Neural cell (in vitro differentiated cells): ENCODE data around the gene GASK1A. TPM values are rescaled to one million over a fixed set of nuclear protein-coding genes. Genes with fewer than 3 reads are reported as not detected.
A peak's percentile ranks its signal among the peaks of the same experiment; 100 is the strongest.

ENCODE experiments used
- H2AFZ ChIP-seq: fragments of 200-600, 300-800 bp; sonication (generic), shearing (Covaris generic); 2 replicates; pipeline ENCODE4 v1.6.0; 2014; ENCODE audit warnings: low read depth, mild to moderate bottlenecking, antibody characterized with exemption, low read length, moderate library complexity
- H3F3A ChIP-seq: fragments of 200-600 bp; shearing (Covaris generic); 2 replicates; pipeline ENCODE4 v1.6.1; 2016; ENCODE audit warnings: mild to moderate bottlenecking, moderate library complexity, mixed read lengths, antibody characterized with exemption, low read length; ENCODE audit not compliant: insufficient read depth, poor library complexity, severe bottlenecking
- H3K27ac ChIP-seq: fragments of 200-600, 300-800 bp; sonication (generic), shearing (Covaris generic); 2 replicates; pipeline ENCODE4 v1.5.1; 2014; ENCODE audit warnings: mild to moderate bottlenecking, low read length, moderate library complexity
- H3K27me3 ChIP-seq: fragments of 300-800, 200-600 bp; sonication (generic), shearing (Covaris generic); 2 replicates; pipeline ENCODE4 v1.6.0; 2014; ENCODE audit warnings: mild to moderate bottlenecking, low read depth, low read length, moderate library complexity; ENCODE audit not compliant: insufficient read depth
- H3K36me3 ChIP-seq: fragments of 300-800, 200-600 bp; sonication (generic), shearing (Covaris generic); 2 replicates; pipeline ENCODE4 v1.5.1; 2014; ENCODE audit warnings: mild to moderate bottlenecking, antibody characterized with exemption, low read length, moderate library complexity; ENCODE audit not compliant: insufficient read depth
- H3K4me2 ChIP-seq: fragments of 300-800, 200-600 bp; sonication (generic), shearing (Covaris generic); 2 replicates; pipeline ENCODE4 v1.6.0; 2014; ENCODE audit warnings: mild to moderate bottlenecking, low read length
- H3K4me3 ChIP-seq: fragments of 300-800, 200-600 bp; sonication (generic), shearing (Covaris generic); 2 replicates; pipeline ENCODE4 v1.5.1; 2014; ENCODE audit warnings: mild to moderate bottlenecking, low read length, moderate library complexity
- H3K79me2 ChIP-seq: fragments of 200-600 bp; shearing (Covaris generic); replicated peaks from 2 replicates; pipeline ENCODE4 v1.6.0; 2014; ENCODE audit warnings: mild to moderate bottlenecking, low read length, moderate library complexity; ENCODE audit not compliant: insufficient read depth
- H3K9ac ChIP-seq: fragments of 300-800, 200-600 bp; sonication (generic), shearing (Covaris generic); 2 replicates; pipeline ENCODE4 v1.6.1; 2016; ENCODE audit warnings: mild to moderate bottlenecking, low read length, mixed read lengths
- H3K9me2 ChIP-seq: fragments of 200-600 bp; shearing (Covaris generic); 2 replicates; pipeline ENCODE4 v1.6.1; 2016; ENCODE audit warnings: mild to moderate bottlenecking, low read length, mixed read lengths; ENCODE audit not compliant: insufficient read depth
- H3K9me3 ChIP-seq: fragments of 200-600, 300-800 bp; sonication (generic), shearing (Covaris generic); 2 replicates; pipeline ENCODE4 v1.6.1; 2016; ENCODE audit warnings: mild to moderate bottlenecking, mixed run types, low read length, moderate library complexity, mixed read lengths
- H4K20me1 ChIP-seq: fragments of 200-600 bp; shearing (Covaris generic); 2 replicates; pipeline ENCODE4 v1.6.1; 2016; ENCODE audit warnings: mild to moderate bottlenecking, mixed run types; ENCODE audit not compliant: insufficient read depth
- EP300 ChIP-seq: fragments of 450-650 bp; conservative IDR thresholded peaks from 2 replicates; pipeline ENCODE4 v1.6.1; 2014; ENCODE audit warnings: antibody characterized with exemption, mild to moderate bottlenecking, moderate library complexity; ENCODE audit not compliant: poor library complexity, severe bottlenecking
- EZH2 ChIP-seq: fragments of 200-600, 300-800 bp; shearing (Covaris generic), sonication (generic); IDR thresholded peaks from 2 replicates; pipeline ENCODE4 v1.6.1; 2014; ENCODE audit warnings: antibody characterized with exemption, low read length, borderline replicate concordance, mild to moderate bottlenecking; ENCODE audit not compliant: insufficient read depth, poor library complexity, severe bottlenecking
- MXI1 ChIP-seq: fragments of 450-650 bp; conservative IDR thresholded peaks from 2 replicates; pipeline ENCODE4 v1.6.1; 2014; ENCODE audit warnings: antibody characterized with exemption, mild to moderate bottlenecking; ENCODE audit not compliant: poor library complexity, severe bottlenecking
- POLR2AphosphoS5 ChIP-seq: IDR thresholded peaks from 2 replicates; pipeline ENCODE4 v1.6.1; 2012
- RAD21 ChIP-seq: fragments of 450-650 bp; conservative IDR thresholded peaks from 2 replicates; pipeline ENCODE4 v1.6.1; 2014; ENCODE audit warnings: antibody characterized with exemption, mild to moderate bottlenecking, moderate library complexity
- SMC3 ChIP-seq: fragments of 450-650 bp; conservative IDR thresholded peaks from 2 replicates; pipeline ENCODE4 v1.6.1; 2014; ENCODE audit warnings: antibody characterized with exemption, mild to moderate bottlenecking, moderate library complexity; ENCODE audit not compliant: poor library complexity
- TAF1 ChIP-seq: IDR thresholded peaks from 2 replicates; pipeline ENCODE4 v1.6.1; 2012; ENCODE audit warnings: low read depth
- polyA plus RNA-seq: library from polyadenylated mRNA; depleted of rRNA; stranded (reverse); fragments of >200 nt; gene quantifications from 2 replicates; pipeline ENCODE4 v1.2.3, GENCODE V29; 2014
- TF ChIP-seq, protein P1 (sequence below): fragments of 450-650 bp; IDR thresholded peaks from 2 replicates; pipeline ENCODE4 v1.5.1; 2014; ENCODE audit warnings: antibody characterized with exemption, mild to moderate bottlenecking, moderate library complexity; ENCODE audit not compliant: poor library complexity, severe bottlenecking
- TF ChIP-seq, protein P2 (sequence below): IDR thresholded peaks from 2 replicates; pipeline ENCODE4 v1.6.1; 2012; ENCODE audit warnings: borderline replicate concordance

The GASK1A gene
- polyA plus RNA-seq, 1 donor from 2014 or later, result not detected

- TF ChIP-seq TAF1 (no peak), EP300 (no peak), RAD21 (no peak), EZH2 (no peak), MXI1 (no peak), POLR2AphosphoS5 (no peak), SMC3 (no peak)
- TF ChIP-seq, protein P1, sequence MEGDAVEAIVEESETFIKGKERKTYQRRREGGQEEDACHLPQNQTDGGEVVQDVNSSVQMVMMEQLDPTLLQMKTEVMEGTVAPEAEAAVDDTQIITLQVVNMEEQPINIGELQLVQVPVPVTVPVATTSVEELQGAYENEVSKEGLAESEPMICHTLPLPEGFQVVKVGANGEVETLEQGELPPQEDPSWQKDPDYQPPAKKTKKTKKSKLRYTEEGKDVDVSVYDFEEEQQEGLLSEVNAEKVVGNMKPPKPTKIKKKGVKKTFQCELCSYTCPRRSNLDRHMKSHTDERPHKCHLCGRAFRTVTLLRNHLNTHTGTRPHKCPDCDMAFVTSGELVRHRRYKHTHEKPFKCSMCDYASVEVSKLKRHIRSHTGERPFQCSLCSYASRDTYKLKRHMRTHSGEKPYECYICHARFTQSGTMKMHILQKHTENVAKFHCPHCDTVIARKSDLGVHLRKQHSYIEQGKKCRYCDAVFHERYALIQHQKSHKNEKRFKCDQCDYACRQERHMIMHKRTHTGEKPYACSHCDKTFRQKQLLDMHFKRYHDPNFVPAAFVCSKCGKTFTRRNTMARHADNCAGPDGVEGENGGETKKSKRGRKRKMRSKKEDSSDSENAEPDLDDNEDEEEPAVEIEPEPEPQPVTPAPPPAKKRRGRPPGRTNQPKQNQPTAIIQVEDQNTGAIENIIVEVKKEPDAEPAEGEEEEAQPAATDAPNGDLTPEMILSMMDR, result no peak
- TF ChIP-seq, protein P2, sequence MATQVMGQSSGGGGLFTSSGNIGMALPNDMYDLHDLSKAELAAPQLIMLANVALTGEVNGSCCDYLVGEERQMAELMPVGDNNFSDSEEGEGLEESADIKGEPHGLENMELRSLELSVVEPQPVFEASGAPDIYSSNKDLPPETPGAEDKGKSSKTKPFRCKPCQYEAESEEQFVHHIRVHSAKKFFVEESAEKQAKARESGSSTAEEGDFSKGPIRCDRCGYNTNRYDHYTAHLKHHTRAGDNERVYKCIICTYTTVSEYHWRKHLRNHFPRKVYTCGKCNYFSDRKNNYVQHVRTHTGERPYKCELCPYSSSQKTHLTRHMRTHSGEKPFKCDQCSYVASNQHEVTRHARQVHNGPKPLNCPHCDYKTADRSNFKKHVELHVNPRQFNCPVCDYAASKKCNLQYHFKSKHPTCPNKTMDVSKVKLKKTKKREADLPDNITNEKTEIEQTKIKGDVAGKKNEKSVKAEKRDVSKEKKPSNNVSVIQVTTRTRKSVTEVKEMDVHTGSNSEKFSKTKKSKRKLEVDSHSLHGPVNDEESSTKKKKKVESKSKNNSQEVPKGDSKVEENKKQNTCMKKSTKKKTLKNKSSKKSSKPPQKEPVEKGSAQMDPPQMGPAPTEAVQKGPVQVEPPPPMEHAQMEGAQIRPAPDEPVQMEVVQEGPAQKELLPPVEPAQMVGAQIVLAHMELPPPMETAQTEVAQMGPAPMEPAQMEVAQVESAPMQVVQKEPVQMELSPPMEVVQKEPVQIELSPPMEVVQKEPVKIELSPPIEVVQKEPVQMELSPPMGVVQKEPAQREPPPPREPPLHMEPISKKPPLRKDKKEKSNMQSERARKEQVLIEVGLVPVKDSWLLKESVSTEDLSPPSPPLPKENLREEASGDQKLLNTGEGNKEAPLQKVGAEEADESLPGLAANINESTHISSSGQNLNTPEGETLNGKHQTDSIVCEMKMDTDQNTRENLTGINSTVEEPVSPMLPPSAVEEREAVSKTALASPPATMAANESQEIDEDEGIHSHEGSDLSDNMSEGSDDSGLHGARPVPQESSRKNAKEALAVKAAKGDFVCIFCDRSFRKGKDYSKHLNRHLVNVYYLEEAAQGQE, result no peak
- H3K27me3 ChIP-seq, result peaks cover 33% of the 10 kb centered on the region
- no peaks in the 10 kb centered on the region for H3K79me2 ChIP-seq
- H3K9ac ChIP-seq, result no peak overlapping the region
- no peak overlapping the region for H3K4me2 ChIP-seq
- H3F3A ChIP-seq, result no peaks in the 10 kb centered on the region
- H3K36me3 ChIP-seq, result no peaks in the 10 kb centered on the region
- H4K20me1 ChIP-seq, result no peaks in the 10 kb centered on the region
- no peak overlapping the region for H3K4me3 ChIP-seq
- H3K27ac ChIP-seq, result no peak overlapping the region
- H3K9me3 ChIP-seq, result peaks cover 5% of the 10 kb centered on the region
- no peaks in the 10 kb centered on the region for H3K9me2 ChIP-seq
- H2AFZ ChIP-seq, result no peak overlapping the region
Observed at GRCh38 chr3:42975955-42976354, 3.2 kb upstream of the GASK1A start.

DNA sequence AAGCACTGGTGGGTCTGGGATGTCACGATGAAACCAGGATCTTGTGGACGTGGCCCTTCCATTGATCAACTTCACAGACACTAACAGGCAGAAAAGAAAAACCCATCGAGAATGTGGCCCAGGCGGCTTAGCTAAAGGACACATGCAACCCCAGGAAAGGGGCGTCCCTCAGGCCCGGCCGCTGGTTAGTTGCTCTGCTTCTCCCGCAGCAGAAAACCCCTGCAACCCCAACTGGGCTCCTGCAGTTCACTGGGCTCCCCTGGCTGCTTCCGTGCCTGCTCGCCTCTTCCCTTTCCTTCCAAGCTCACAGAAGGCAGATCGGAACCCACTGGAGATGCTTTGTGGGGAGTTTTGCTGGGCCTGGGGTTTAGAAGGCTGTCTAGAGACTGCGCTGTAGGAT, 1.1 kb downstream of the GASK1A start:
- no peaks in the 10 kb centered on the region for H3F3A ChIP-seq
- no peak overlapping the region for H3K9ac ChIP-seq
- H3K9me2 ChIP-seq, result no peaks in the 10 kb centered on the region
- no peaks in the 10 kb centered on the region for H4K20me1 ChIP-seq
- no peaks in the 10 kb centered on the region for H3K79me2 ChIP-seq
- H3K27ac ChIP-seq, result no peak overlapping the region
- H2AFZ ChIP-seq, result no peak overlapping the region
- H3K36me3 ChIP-seq, result no peaks in the 10 kb centered on the region
- H3K4me2 ChIP-seq, result no peak overlapping the region
- TF ChIP-seq RAD21, result no peak
- no peak for TF ChIP-seq TAF1
- TF ChIP-seq, protein P2, result no peak
- TF ChIP-seq, protein P1, result no peak
- TF ChIP-seq MXI1, result no peak
- TF ChIP-seq EP300, result no peak
- no peak for TF ChIP-seq SMC3
- TF ChIP-seq EZH2, result no peak
- peaks cover 37% of the 10 kb centered on the region for H3K27me3 ChIP-seq
- H3K9me3 ChIP-seq, result no peaks in the 10 kb centered on the region
- peak overlapping the region; percentile 77 for H3K4me3 ChIP-seq
